ENCODE data around the gene GPR155.

- TF ChIP-seq CTCF (conservative IDR thresholded peaks at IDR 0.05) = no peak
- TF ChIP-seq ZFX (IDR thresholded peaks at IDR 0.05) = no peak
Observed at GRCh38 chr2:174450021-174450816, 36.6 kb downstream of the GPR155 start.

Measured in C4-2B (cell line).